Mesendoderm (in vitro differentiated cells): ENCODE measurements around the gene SEL1L3.

Experiments
- DNase-seq: peaks from one replicate; pipeline ENCODE4 v3.0.0; 2013
- H2AK5ac ChIP-seq: 2 replicates; pipeline ENCODE4 v1.6.1; 2013; ENCODE audit warnings: low read length, inconsistent platforms
- H2BK120ac ChIP-seq: 2 replicates; pipeline ENCODE4 v1.6.1; 2013; ENCODE audit warnings: low read depth, mild to moderate bottlenecking, low read length, moderate library complexity, mixed read lengths
- H2BK15ac ChIP-seq: replicated peaks from 2 replicates; pipeline ENCODE4 v1.6.1; 2013; ENCODE audit warnings: low read depth, mild to moderate bottlenecking, moderate library complexity
- H2BK5ac ChIP-seq: 2 replicates; pipeline ENCODE4 v1.6.1; 2013; ENCODE audit warnings: low read length, inconsistent platforms
- H3K18ac ChIP-seq: 2 replicates; pipeline ENCODE4 v1.6.1; 2013; ENCODE audit warnings: mild to moderate bottlenecking, low read length, mixed read lengths
- H3K23ac ChIP-seq: one replicate; pipeline ENCODE4 v1.6.1; 2013; ENCODE audit warnings: low read length
- H3K27ac ChIP-seq: 2 replicates; pipeline ENCODE4 v1.5.1; 2013; ENCODE audit warnings: low read depth, mild to moderate bottlenecking, inconsistent platforms, low read length, moderate library complexity
- H3K27me3 ChIP-seq: 2 replicates; pipeline ENCODE4 v1.6.1; 2013; ENCODE audit warnings: low read length, control low read depth, mild to moderate bottlenecking, inconsistent platforms; ENCODE audit not compliant: insufficient read depth, poor library complexity
- H3K36me3 ChIP-seq: 2 replicates; pipeline ENCODE4 v1.6.1; 2013; ENCODE audit warnings: low read length, inconsistent platforms; ENCODE audit not compliant: control insufficient read depth, insufficient read depth
- H3K4ac ChIP-seq: one replicate; pipeline ENCODE4 v1.6.1; 2013; ENCODE audit warnings: low read depth, mild to moderate bottlenecking, low read length, moderate library complexity
- H3K4me1 ChIP-seq: 2 replicates; pipeline ENCODE4 v1.6.1; 2013; ENCODE audit warnings: low read depth, low read length, inconsistent platforms; ENCODE audit not compliant: control insufficient read depth
- H3K4me2 ChIP-seq: 2 replicates; pipeline ENCODE4 v1.6.1; 2013; ENCODE audit warnings: low read length
- H3K4me3 ChIP-seq: 2 replicates; pipeline ENCODE4 v1.5.1; 2013; ENCODE audit warnings: mild to moderate bottlenecking, low read length
- H3K56ac ChIP-seq: one replicate; pipeline ENCODE4 v1.6.1; 2013; ENCODE audit warnings: low read length
- H3K79me1 ChIP-seq: 2 replicates; pipeline ENCODE4 v1.6.1; 2013; ENCODE audit warnings: low read length, inconsistent platforms
- H3K79me2 ChIP-seq: 2 replicates; pipeline ENCODE4 v1.6.1; 2013; ENCODE audit warnings: mild to moderate bottlenecking, low read length; ENCODE audit not compliant: control insufficient read depth, insufficient read depth
- H3K9ac ChIP-seq: 2 replicates; pipeline ENCODE4 v1.6.1; 2013; ENCODE audit warnings: low read length, inconsistent platforms
- H4K5ac ChIP-seq: one replicate; pipeline ENCODE4 v1.6.1; 2013; ENCODE audit warnings: low read length
- H4K8ac ChIP-seq: one replicate; pipeline ENCODE4 v1.6.1; 2013; ENCODE audit warnings: low read depth, mild to moderate bottlenecking, control low read depth, low read length, moderate library complexity
- WGBS: extraction: QIAGEN DNeasy Blood & Tissue Kit; methylation state at CpG from one replicate; pipeline ENCODE4 v1.1.7; 2013; ENCODE audit warnings: low lambda C conversion rate, missing lambda C conversion rate; ENCODE audit not compliant: insufficient coverage; ENCODE audit errors: extremely low coverage; 5-methylcytosine and 5-hydroxymethylcytosine counted together

Gene SEL1L3

DNA sequence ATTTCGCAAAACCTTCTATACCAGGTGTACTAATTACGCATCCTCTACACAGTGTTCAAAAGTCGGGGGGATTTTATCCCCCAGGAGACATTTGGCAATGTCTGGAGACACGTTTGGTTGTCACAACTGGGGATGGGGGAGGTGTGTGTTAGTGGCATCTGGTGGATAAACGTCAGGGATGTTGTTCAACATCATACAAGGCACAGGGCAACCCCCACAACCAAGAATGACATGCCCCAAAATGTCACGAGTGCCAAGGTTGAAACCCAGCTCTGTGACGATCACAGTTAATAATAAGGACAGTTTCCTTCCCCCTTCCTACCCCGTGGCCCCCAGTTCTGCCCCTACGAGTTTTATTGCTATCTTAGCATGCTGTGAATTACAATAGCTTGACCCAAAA lies 15.9 kb upstream of the SEL1L3 start:
- Histone ChIP-seq H3K79me1 (no peaks in the 10 kb centered on the region), H2BK120ac (no peak overlapping the region), H3K56ac (no peak overlapping the region), H3K4me1 (no peaks in the 10 kb centered on the region), H2BK15ac (no peak overlapping the region), H3K23ac (no peak overlapping the region), H2AK5ac (no peak overlapping the region), H2BK5ac (no peak overlapping the region), H4K8ac (no peak overlapping the region), H3K27ac (no peak overlapping the region), H3K9ac (no peak overlapping the region), H3K36me3 (no peaks in the 10 kb centered on the region), H3K4ac (no peak overlapping the region), H3K79me2 (no peaks in the 10 kb centered on the region), H3K27me3 (no peaks in the 10 kb centered on the region), H3K4me2 (no peak overlapping the region), H3K18ac (no peak overlapping the region), H3K4me3 (no peak overlapping the region), H4K5ac (no peak overlapping the region)
- WGBS = no CpG with 5 or more reads among the region's 9 CpGs
- DNase-seq = no peak

DNA sequence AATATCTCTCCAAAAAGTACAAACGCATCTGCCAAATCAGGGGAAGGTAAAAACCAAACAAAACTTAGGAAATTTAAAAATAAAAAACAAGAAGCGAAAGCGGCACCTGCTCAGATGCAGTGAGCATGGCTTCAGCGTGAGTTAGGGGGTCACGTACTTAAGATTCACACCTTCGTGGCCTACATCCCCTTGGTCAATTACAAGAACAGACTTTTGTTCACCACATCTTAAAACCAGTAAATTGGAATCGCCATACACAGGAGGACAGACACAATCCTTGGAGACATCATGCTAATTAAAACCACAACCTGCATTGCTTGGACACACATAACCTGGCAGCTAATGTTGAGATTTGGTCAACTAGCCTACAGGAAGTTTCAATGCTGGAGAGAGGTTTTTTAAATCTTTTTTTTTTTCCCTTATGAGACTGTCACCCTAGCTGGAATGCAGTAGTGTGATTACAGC lies 12.5 kb upstream of the SEL1L3 start:
- no peak overlapping the region for H3K4me2 ChIP-seq
- no peak overlapping the region for H2BK120ac ChIP-seq
- H3K18ac ChIP-seq = no peak overlapping the region
- no CpG with 5 or more reads among the region's 7 CpGs for WGBS
- no peaks in the 10 kb centered on the region for H3K79me1 ChIP-seq
- H3K4ac ChIP-seq = no peak overlapping the region
- H3K23ac ChIP-seq = no peak overlapping the region
- H2AK5ac ChIP-seq = no peak overlapping the region
- no peak overlapping the region for H3K27ac ChIP-seq
- H3K36me3 ChIP-seq = no peaks in the 10 kb centered on the region
- H3K4me3 ChIP-seq = no peak overlapping the region
- H3K9ac ChIP-seq = no peak overlapping the region
- H2BK5ac ChIP-seq = no peak overlapping the region
- no peaks in the 10 kb centered on the region for H3K4me1 ChIP-seq
- no peak for DNase-seq
- no peak overlapping the region for H2BK15ac ChIP-seq
- no peak overlapping the region for H4K8ac ChIP-seq
- H3K56ac ChIP-seq = no peak overlapping the region
- no peaks in the 10 kb centered on the region for H3K27me3 ChIP-seq
- H4K5ac ChIP-seq = no peak overlapping the region
- H3K79me2 ChIP-seq = no peaks in the 10 kb centered on the region

- Histone ChIP-seq H3K36me3 (no peaks in the 10 kb centered on the region), H3K23ac (no peak overlapping the region), H3K27me3 (no peaks in the 10 kb centered on the region), H3K27ac (no peak overlapping the region), H2BK5ac (no peak overlapping the region), H3K4ac (no peak overlapping the region), H4K8ac (no peak overlapping the region), H3K9ac (no peak overlapping the region), H3K4me3 (no peak overlapping the region), H2BK15ac (no peak overlapping the region), H2AK5ac (no peak overlapping the region), H4K5ac (no peak overlapping the region), H3K4me2 (no peak overlapping the region), H3K18ac (no peak overlapping the region), H3K56ac (no peak overlapping the region), H2BK120ac (no peak overlapping the region), H3K79me1 (no peaks in the 10 kb centered on the region), H3K79me2 (no peaks in the 10 kb centered on the region), H3K4me1 (no peaks in the 10 kb centered on the region)
- no CpG with 5 or more reads among the region's 3 CpGs for WGBS
- no peak for DNase-seq
Measured at GRCh38 chr4:25874655-25875054, 11.9 kb upstream of the SEL1L3 start.

DNA sequence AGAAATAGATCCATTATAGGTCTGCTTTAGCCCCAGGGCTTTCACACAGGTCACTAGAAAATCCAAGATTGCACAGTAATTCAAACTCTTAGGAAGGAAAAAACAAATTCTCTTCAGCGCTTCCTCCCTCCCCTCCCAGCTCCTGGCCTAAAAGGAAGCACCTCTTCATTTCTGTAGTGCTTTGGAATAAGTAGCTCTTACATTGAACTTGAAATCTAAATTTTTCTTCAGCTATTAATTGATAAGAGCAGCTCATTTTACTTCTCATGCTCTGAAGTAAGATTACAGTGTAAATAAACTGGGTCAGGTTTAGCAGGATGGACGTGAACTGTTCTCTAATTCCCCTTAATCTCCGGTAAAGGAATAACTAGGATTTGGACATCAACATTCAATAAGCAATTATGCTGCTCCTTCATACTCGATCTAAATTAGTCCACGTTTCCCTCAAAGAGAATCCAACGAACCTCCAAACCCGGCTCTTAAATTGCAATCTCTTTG lies 10.9 kb upstream of the SEL1L3 start:
- Histone ChIP-seq H2BK15ac (no peak overlapping the region), H3K36me3 (no peaks in the 10 kb centered on the region), H3K56ac (no peak overlapping the region), H3K27ac (no peak overlapping the region), H3K18ac (no peak overlapping the region), H3K4me1 (no peaks in the 10 kb centered on the region), H3K4me2 (no peak overlapping the region), H3K4ac (no peak overlapping the region), H3K23ac (no peak overlapping the region), H2BK120ac (no peak overlapping the region), H3K27me3 (no peaks in the 10 kb centered on the region), H3K4me3 (no peak overlapping the region), H2BK5ac (no peak overlapping the region), H4K8ac (no peak overlapping the region), H2AK5ac (no peak overlapping the region), H3K79me1 (no peaks in the 10 kb centered on the region), H4K5ac (no peak overlapping the region), H3K79me2 (no peaks in the 10 kb centered on the region), H3K9ac (no peak overlapping the region)
- DNase-seq = no peak
- no CpG with 5 or more reads among the region's 7 CpGs for WGBS

GRCh38 chr4:25872851-25873631 lies 10.3 kb upstream of the SEL1L3 start:
- no CpG with 5 or more reads among the region's 13 CpGs for WGBS

GRCh38 chr4:25870081-25870480 lies 7.3 kb upstream of the SEL1L3 start:
- Histone ChIP-seq H3K9ac (no peak overlapping the region), H3K18ac (no peak overlapping the region), H3K4me3 (no peak overlapping the region), H3K4me2 (no peak overlapping the region), H3K56ac (no peak overlapping the region), H2BK5ac (no peak overlapping the region), H3K36me3 (no peaks in the 10 kb centered on the region), H3K79me1 (no peaks in the 10 kb centered on the region), H2BK15ac (no peak overlapping the region), H2AK5ac (no peak overlapping the region), H4K5ac (no peak overlapping the region), H3K4me1 (no peaks in the 10 kb centered on the region), H3K23ac (no peak overlapping the region), H4K8ac (no peak overlapping the region), H2BK120ac (no peak overlapping the region), H3K79me2 (no peaks in the 10 kb centered on the region), H3K27me3 (no peaks in the 10 kb centered on the region), H3K4ac (no peak overlapping the region), H3K27ac (no peak overlapping the region)
- DNase-seq = no peak
- no CpG with 5 or more reads among the region's 2 CpGs for WGBS

More at GRCh38 chr4:25872851-25873631, 10.3 kb upstream of the SEL1L3 start:
- Histone ChIP-seq H2AK5ac (no peak overlapping the region), H3K79me2 (no peaks in the 10 kb centered on the region), H3K56ac (no peak overlapping the region), H3K9ac (no peak overlapping the region), H3K4me2 (no peak overlapping the region), H2BK120ac (no peak overlapping the region), H2BK5ac (no peak overlapping the region), H3K4ac (no peak overlapping the region), H3K27me3 (no peaks in the 10 kb centered on the region), H3K23ac (no peak overlapping the region), H4K8ac (no peak overlapping the region), H3K18ac (no peak overlapping the region), H3K36me3 (no peaks in the 10 kb centered on the region), H3K4me3 (no peak overlapping the region), H3K4me1 (no peaks in the 10 kb centered on the region), H4K5ac (no peak overlapping the region), H3K27ac (no peak overlapping the region), H3K79me1 (no peaks in the 10 kb centered on the region), H2BK15ac (no peak overlapping the region)
- DNase-seq = no peak
